Hepatocyte (in vitro differentiated cells): Measurements from ENCODE around the gene HMGCS2. TPM values are rescaled to one million over a fixed set of nuclear protein-coding genes. Genes with fewer than 3 reads are reported as not detected.

ENCODE experiments used
- DNase-seq: peaks from one replicate; pipeline ENCODE4 v3.0.0-alpha.2; 2016; ENCODE audit warnings: low spot score
- H2AFZ ChIP-seq: fragments of 200-600 bp; sonication (generic); 2 replicates; pipeline ENCODE4 v1.6.0; 2016; ENCODE audit warnings: antibody characterized with exemption, mild to moderate bottlenecking
- H3K27ac ChIP-seq: fragments of 200-600 bp; sonication (generic); 2 replicates; pipeline ENCODE4 v1.5.1; 2016; ENCODE audit warnings: mild to moderate bottlenecking
- H3K27me3 ChIP-seq: fragments of 200-600 bp; sonication (generic); 2 replicates; pipeline ENCODE4 v1.6.1; 2016
- H3K36me3 ChIP-seq: fragments of 200-600 bp; sonication (generic); replicated peaks from 2 replicates; pipeline ENCODE4 v1.5.1; 2016; ENCODE audit warnings: low read depth; ENCODE audit not compliant: insufficient read depth
- H3K4me1 ChIP-seq: fragments of 200-600 bp; sonication (generic); 2 replicates; pipeline ENCODE4 v1.5.1; 2016; ENCODE audit warnings: mild to moderate bottlenecking, moderate library complexity; ENCODE audit not compliant: insufficient read depth
- H3K4me2 ChIP-seq: fragments of 200-600 bp; sonication (generic); 2 replicates; pipeline ENCODE4 v1.6.0; 2016
- H3K4me3 ChIP-seq: fragments of 200-600 bp; sonication (generic); 2 replicates; pipeline ENCODE4 v1.5.1; 2016; ENCODE audit warnings: mild to moderate bottlenecking
- H3K79me2 ChIP-seq: fragments of 200-600 bp; sonication (generic); 2 replicates; pipeline ENCODE4 v1.6.0; 2017; ENCODE audit warnings: mild to moderate bottlenecking
- H3K9me2 ChIP-seq: fragments of 200-600 bp; sonication (generic); replicated peaks from 2 replicates; pipeline ENCODE4 v1.6.0; 2017; ENCODE audit warnings: mild to moderate bottlenecking; ENCODE audit not compliant: insufficient read depth
- H3K9me3 ChIP-seq: fragments of 200-600 bp; sonication (generic); 2 replicates; pipeline ENCODE4 v1.5.1; 2016; ENCODE audit warnings: low read depth, mild to moderate bottlenecking
- H4K20me1 ChIP-seq: fragments of 200-600 bp; sonication (generic); 2 replicates; pipeline ENCODE4 v1.6.0; 2016; ENCODE audit warnings: mild to moderate bottlenecking; ENCODE audit not compliant: insufficient read depth, poor library complexity, severe bottlenecking
- CTCF ChIP-seq: fragments of 200-600 bp; sonication (generic); IDR thresholded peaks from 2 replicates; pipeline ENCODE4 v1.5.1; 2016; ENCODE audit warnings: antibody characterized with exemption, mild to moderate bottlenecking; ENCODE audit not compliant: poor library complexity
- EZH2 ChIP-seq: fragments of 200-600 bp; sonication (generic); IDR thresholded peaks from 2 replicates; pipeline ENCODE4 v1.6.1; 2016; ENCODE audit warnings: antibody characterized with exemption, mild to moderate bottlenecking, borderline replicate concordance
- EZH2phosphoT487 ChIP-seq: fragments of 200-600 bp; sonication (generic); IDR thresholded peaks from one replicate; pipeline ENCODE4 v1.6.1; 2018; ENCODE audit warnings: antibody characterized with exemption, mild to moderate bottlenecking, low read depth, moderate library complexity; ENCODE audit not compliant: unreplicated experiment, severe bottlenecking
- WGBS: methylation state at CpG from one replicate; pipeline ENCODE4 v1.1.6; 2016; ENCODE audit warnings: low lambda C conversion rate; ENCODE audit errors: missing lambda C conversion rate; 5-methylcytosine and 5-hydroxymethylcytosine counted together
- polyA plus RNA-seq: library from polyadenylated mRNA; unstranded; fragments of >200 nt; fragmentation: Nextera tagmentation; extraction: Ambion mirVana; gene quantifications from 2 replicates; pipeline ENCODE4 v1.2.1, GENCODE V29; 2016
- total RNA-seq: library from RNA; depleted of rRNA; stranded (reverse); fragments of >200 nt; gene quantifications from 2 replicates; pipeline ENCODE4 v1.2.3, GENCODE V29; 2014

The HMGCS2 gene
- total and polyA plus RNA-seq, 2 experiments from 2014 or later, result 167 to 188 TPM

- Histone ChIP-seq H3K27me3 (no peaks in the 10 kb centered on the region), H3K9me2 (no peaks in the 10 kb centered on the region)
- 74% methylated on average over 6 of the region's 6 CpGs for WGBS
These were observed 64.8 kb downstream of the HMGCS2 start for GRCh38 chr1:119703666-119704450.

GRCh38 chr1:119702384-119702783 lies 66.3 kb downstream of the HMGCS2 start:
- DNase-seq, result no peak
- WGBS, result 96% methylated on average over 2 of the region's 2 CpGs
- H2AFZ ChIP-seq, result no peak overlapping the region

More at GRCh38 chr1:119703666-119704450, 64.8 kb downstream of the HMGCS2 start:
- H3K9me3 ChIP-seq, result no peaks in the 10 kb centered on the region
- H3K4me2 ChIP-seq, result no peak overlapping the region
- H3K27ac ChIP-seq, result no peak overlapping the region
- H3K36me3 ChIP-seq, result no peaks in the 10 kb centered on the region
- H2AFZ ChIP-seq, result no peak overlapping the region
- no peaks in the 10 kb centered on the region for H3K4me1 ChIP-seq
- no peaks in the 10 kb centered on the region for H4K20me1 ChIP-seq
- TF ChIP-seq CTCF, result no peak
- TF ChIP-seq EZH2phosphoT487, result no peak
- TF ChIP-seq EZH2, result no peak
- no peak overlapping the region for H3K4me3 ChIP-seq
- H3K79me2 ChIP-seq, result no peaks in the 10 kb centered on the region
- no peak for DNase-seq

GRCh38 chr1:119701659-119702058 lies 67.0 kb downstream of the HMGCS2 start:
- no peaks in the 10 kb centered on the region for H3K9me2 ChIP-seq
- no peak for DNase-seq

More at GRCh38 chr1:119702384-119702783, 66.3 kb downstream of the HMGCS2 start:
- no peaks in the 10 kb centered on the region for H3K27me3 ChIP-seq
- no peak overlapping the region for H3K4me3 ChIP-seq
- no peaks in the 10 kb centered on the region for H3K9me3 ChIP-seq
- H3K27ac ChIP-seq, result no peak overlapping the region
- no peaks in the 10 kb centered on the region for H3K4me1 ChIP-seq
- no peaks in the 10 kb centered on the region for H3K79me2 ChIP-seq
- no peak for TF ChIP-seq CTCF
- no peak for TF ChIP-seq EZH2phosphoT487
- no peak for TF ChIP-seq EZH2
- no peak overlapping the region for H3K4me2 ChIP-seq
- no peaks in the 10 kb centered on the region for H3K9me2 ChIP-seq
- H4K20me1 ChIP-seq, result no peaks in the 10 kb centered on the region
- no peaks in the 10 kb centered on the region for H3K36me3 ChIP-seq

More at GRCh38 chr1:119701659-119702058, 67.0 kb downstream of the HMGCS2 start:
- no peak overlapping the region for H3K4me3 ChIP-seq
- no peaks in the 10 kb centered on the region for H3K79me2 ChIP-seq
- no peaks in the 10 kb centered on the region for H3K36me3 ChIP-seq
- H3K27me3 ChIP-seq, result no peaks in the 10 kb centered on the region
- H2AFZ ChIP-seq, result no peak overlapping the region
- no peaks in the 10 kb centered on the region for H4K20me1 ChIP-seq
- H3K27ac ChIP-seq, result no peak overlapping the region
- no peak overlapping the region for H3K4me2 ChIP-seq
- no peak for TF ChIP-seq EZH2
- TF ChIP-seq CTCF, result no peak
- TF ChIP-seq EZH2phosphoT487, result no peak
- no peaks in the 10 kb centered on the region for H3K4me1 ChIP-seq
- H3K9me3 ChIP-seq, result no peaks in the 10 kb centered on the region
